HG03439 (cell line): ENCODE results near the gene RLN1.
A peak's percentile ranks its signal among the peaks of the same experiment; 100 is the strongest.
"Not testable (repeated sequence)": the region's sequence is repeated elsewhere in the genome, so short reads cannot be mapped to it uniquely, and the experiment has no call there.

Experiments
- ATAC-seq: cut with Tn5 transposase; IDR thresholded peaks from one replicate; pipeline ENCODE4 v1.9.1; 2021; ENCODE audit warnings: mild to moderate bottlenecking, moderate library complexity; ENCODE audit not compliant: unreplicated experiment

RLN1 gene

GRCh38 chr9:5338992-5339981 is at the start of gene RLN1:
Gene RLN1, minus strand, starts transcription at chr9:5339876. Its CDS starts 130 bp downstream, at chr9:5339746.
- peak; percentile 99 for ATAC-seq

- peak; percentile 60 for ATAC-seq
Observed at GRCh38 chr9:5389109-5389732, 49.5 kb upstream of the RLN1 start.

- ATAC-seq = no peak
Observed at GRCh38 chr9:5388026-5388819, 48.5 kb upstream of the RLN1 start.

GRCh38 chr9:5384436-5384835 is 44.8 kb upstream of the RLN1 start:
- no peak for ATAC-seq

- ATAC-seq = no peak
Observed at GRCh38 chr9:5382479-5382878, 42.8 kb upstream of the RLN1 start.

- ATAC-seq = no peak
Observed at GRCh38 chr9:5375790-5376477, 36.3 kb upstream of the RLN1 start.

GRCh38 chr9:5375091-5375490 is 35.4 kb upstream of the RLN1 start:
- ATAC-seq = no peak

GRCh38 chr9:5364294-5365024 is 24.8 kb upstream of the RLN1 start:
- ATAC-seq = peak; percentile 90

GRCh38 chr9:5361326-5362010 is 21.8 kb upstream of the RLN1 start:
- ATAC-seq = no peak

GRCh38 chr9:5360341-5360740 is 20.7 kb upstream of the RLN1 start:
- no peak for ATAC-seq

GRCh38 chr9:5357431-5358105 is 17.9 kb upstream of the RLN1 start:
- ATAC-seq = no peak

- ATAC-seq = no peak
Observed at GRCh38 chr9:5355817-5356216, 16.1 kb upstream of the RLN1 start.

GRCh38 chr9:5355226-5355625 is 15.6 kb upstream of the RLN1 start:
- no peak for ATAC-seq

- no peak for ATAC-seq
Observed at GRCh38 chr9:5354184-5354583, 14.5 kb upstream of the RLN1 start.

GRCh38 chr9:5352637-5353248 is 13.1 kb upstream of the RLN1 start:
- no peak for ATAC-seq

GRCh38 chr9:5336688-5337087 is 3.0 kb downstream of the RLN1 start:
- no peak for ATAC-seq

- ATAC-seq = not testable (repeated sequence)
Observed at GRCh38 chr9:5331276-5331675, 8.4 kb downstream of the RLN1 start.

GRCh38 chr9:5326893-5327548 is 12.7 kb downstream of the RLN1 start:
- no peak for ATAC-seq
